Muscle of arm (tissue), 12 donors: ENCODE measurements around the gene OR2V2. TPM values are rescaled to one million over a fixed set of nuclear protein-coding genes. Genes with fewer than 3 reads are reported as not detected.
"Not testable (repeated sequence)": the region's sequence is repeated elsewhere in the genome, so short reads cannot be mapped to it uniquely, and the experiment has no call there.

ENCODE experiments used
- DNase-seq: peaks from one replicate; pipeline ENCODE4 v3.0.0-alpha.2; 2013
- polyA plus RNA-seq, 12 donors: library from polyadenylated mRNA; unstranded; fragments of 120-200 nt; gene quantifications; one replicate each; pipeline ENCODE4 v1.2.1, GENCODE V29; 2013; ENCODE audit not compliant: insufficient read length in 12 of 12

Gene OR2V2
- polyA plus RNA-seq, 12 donors: 0.04 to 0.07 TPM; not detected in 10

GRCh38 chr5:181114844-181115778, 32.3 kb upstream of the OR2V2 start:
- no peak for DNase-seq

GRCh38 chr5:181118369-181118768, 29.0 kb upstream of the OR2V2 start:
- DNase-seq: no peak

DNA sequence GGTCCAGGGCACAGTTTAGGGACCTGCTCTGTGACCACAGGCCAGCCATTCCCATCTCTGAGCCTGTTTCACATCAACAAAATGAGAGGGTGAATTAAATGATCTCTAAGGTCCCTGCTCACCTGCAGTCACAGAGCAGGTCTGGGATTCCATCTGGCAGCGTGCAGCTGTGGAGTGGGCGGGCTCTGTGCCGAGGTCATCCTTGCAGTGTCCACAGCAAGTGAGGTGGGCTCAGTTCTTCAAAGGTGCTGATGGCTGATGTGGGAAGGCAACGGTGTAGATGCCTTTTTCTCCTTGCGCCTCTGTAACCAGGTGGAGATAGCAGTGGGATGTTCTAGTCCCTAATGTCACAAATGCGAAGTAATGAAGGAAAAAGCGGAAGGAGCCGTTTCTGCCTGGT, 28.3 kb upstream of the OR2V2 start:
- no peak for DNase-seq

GRCh38 chr5:181120306-181120705, 27.1 kb upstream of the OR2V2 start:
- DNase-seq: no peak

GRCh38 chr5:181120761-181121160, 26.6 kb upstream of the OR2V2 start:
- DNase-seq: no peak

DNA sequence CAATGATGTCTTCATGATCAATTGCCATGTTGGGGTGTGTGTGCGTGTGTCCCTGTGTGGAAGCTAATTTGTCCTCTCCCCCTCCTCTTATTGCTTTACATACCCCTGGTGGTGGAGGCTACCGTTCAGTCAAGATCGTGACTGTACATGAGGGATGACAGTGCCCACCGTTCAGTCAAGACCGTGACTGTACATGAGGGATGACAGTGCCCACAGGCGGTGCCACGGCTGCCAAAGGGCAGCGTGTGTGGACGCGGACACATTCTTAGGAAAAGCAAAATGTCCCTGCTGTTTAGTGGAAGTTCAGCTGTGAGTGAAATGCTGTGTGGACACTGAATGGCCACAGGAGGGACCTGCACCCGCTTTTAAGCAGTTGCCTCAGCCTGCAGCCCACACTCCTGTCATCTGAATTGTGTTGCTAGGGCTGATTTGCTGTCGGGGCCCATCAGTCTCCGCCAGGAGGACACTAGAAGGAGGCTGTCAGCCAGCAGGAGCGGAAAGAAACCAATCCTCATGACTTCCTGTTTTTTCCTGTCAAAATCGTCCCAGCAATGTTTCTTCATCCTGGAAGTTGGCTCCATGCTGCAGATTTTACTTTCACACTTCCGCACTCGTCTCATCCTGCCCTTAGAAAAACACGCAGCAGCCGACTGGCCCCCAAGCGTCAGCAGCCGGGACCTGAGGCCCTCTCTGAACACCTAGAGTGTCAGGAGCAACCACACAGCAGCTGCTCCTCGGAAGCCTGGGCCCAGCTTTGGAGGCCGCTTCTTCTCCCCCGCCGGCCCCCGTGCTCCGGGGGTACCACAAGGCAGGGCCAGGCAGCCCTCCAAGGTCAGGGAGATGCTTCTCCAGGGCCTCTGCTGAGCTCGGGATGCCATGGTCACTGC, 25.5 kb upstream of the OR2V2 start:
- no peak for DNase-seq

DNA sequence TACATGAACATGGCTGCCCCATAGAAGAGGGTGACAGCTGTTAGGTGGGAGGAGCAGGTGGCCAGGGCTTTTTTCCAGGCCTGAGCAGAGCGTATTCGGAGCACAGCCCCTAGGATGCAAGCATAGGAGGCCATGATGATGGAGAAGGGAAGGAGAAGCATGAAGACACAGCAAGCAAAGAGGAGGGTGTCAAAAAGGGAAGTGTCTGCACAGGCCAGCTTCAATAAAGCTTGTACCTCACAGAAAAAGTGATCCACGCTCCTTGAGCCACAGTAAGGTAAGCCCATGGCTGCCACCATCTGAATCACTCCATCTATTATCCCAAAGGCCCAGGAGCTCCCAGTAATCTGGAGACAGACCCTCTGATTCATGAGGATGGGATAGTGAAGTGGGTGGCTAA, 22.9 kb upstream of the OR2V2 start:
- no peak for DNase-seq

GRCh38 chr5:181126841-181127240, 20.5 kb upstream of the OR2V2 start:
- no peak for DNase-seq

- DNase-seq: no peak
Measured at GRCh38 chr5:181127456-181127855, 19.9 kb upstream of the OR2V2 start.

DNA sequence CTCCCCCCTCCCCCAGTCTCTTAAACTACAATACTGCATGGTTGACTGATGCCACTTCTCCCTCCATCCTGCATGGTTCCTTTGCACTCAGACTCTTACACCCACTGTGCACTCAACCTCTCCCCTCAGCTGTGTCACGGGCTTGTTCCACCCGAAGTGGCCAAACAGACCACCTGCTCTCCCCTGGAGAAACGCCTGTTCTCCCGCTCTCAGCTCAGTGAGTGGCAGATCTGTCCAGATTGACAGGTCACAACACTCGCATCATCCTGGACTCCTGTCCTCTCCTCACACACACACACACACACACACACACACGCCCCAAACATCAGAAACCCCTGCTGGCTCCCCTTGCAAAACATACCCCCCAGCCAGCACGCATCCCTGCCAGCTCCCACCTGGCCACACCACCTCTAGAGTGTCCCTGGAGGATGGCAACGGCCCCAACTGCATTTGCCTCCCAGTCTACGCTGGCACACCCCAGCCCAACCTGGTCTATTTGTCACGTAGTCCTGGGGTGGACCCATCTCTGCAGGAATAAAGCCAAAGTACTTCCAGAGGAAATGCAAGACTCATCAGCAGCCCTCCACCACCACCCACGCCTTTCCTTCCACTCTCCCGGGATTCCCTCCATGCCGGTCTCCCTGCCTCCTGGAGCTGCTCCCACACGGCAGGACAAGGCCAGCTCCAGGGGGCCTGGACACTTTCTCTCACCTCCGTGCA, 19.3 kb upstream of the OR2V2 start:
- no peak for DNase-seq

DNA sequence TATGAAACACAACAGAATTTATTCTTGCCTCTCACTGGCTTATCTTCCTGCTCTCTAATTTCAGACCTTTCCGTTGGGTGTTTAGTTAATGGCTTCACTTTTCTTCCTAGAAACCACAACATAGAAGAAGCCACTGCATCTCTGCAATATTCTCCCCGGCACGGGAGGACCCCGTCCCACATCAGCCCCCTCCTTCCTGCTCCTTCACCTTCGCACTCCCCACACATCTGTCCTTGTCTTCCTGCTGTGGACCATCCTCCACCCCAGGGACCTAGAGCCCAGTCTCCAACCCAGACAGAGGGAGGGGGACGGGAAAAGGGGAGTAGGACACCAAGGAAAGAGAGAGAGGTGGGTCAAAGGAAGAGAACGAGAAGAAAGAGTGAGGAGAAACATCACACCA, 17.8 kb upstream of the OR2V2 start:
- no peak for DNase-seq

- DNase-seq: not testable (repeated sequence)
Measured at GRCh38 chr5:181130081-181130480, 17.3 kb upstream of the OR2V2 start.

GRCh38 chr5:181130832-181131496, 16.4 kb upstream of the OR2V2 start, which contains the start of gene OR2V1:
TSS of gene OR2V1 (minus strand) at chr5:181131169. CDS start at chr5:181125304, 5,865 bp downstream.
- DNase-seq: no peak

DNA sequence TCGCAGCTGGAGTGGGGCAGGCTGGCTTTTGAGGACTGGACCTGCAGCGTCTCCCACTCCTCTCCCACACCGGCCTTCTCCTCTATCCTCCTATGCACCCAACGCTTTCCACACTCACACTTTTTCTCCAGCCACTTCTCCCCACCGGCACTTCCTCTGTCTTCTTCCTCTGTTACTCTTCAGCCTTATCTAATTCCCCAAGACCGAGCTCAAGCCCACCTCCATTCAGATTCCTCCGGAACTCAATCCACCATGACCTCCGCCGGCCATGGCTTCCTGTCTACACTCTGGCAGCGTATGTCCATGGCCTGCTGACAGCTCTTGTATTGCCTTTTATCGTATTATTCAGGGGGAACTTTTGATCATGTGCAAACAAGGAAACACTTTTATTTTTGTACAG, 15.9 kb upstream of the OR2V2 start:
- no peak for DNase-seq

DNA sequence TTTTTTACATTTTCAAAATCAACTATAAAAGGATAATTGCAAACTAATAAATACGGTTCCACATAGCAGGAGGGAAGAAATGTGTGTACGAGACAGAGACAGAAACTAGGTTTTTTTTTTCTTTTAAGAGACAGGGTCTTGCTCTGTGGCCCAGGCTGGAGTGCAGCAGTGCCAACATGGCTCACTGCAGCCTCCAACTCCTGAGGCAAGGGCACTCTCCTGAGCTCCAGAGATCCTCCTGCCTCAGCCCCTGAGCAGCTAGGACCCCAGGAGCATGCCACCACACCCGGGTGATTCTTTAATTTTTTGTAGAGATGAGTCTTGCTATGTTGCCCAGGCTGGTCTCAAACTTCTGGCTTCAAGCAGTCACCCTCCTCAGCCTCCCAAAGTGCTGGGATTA, 14.3 kb upstream of the OR2V2 start:
- no peak for DNase-seq

DNA sequence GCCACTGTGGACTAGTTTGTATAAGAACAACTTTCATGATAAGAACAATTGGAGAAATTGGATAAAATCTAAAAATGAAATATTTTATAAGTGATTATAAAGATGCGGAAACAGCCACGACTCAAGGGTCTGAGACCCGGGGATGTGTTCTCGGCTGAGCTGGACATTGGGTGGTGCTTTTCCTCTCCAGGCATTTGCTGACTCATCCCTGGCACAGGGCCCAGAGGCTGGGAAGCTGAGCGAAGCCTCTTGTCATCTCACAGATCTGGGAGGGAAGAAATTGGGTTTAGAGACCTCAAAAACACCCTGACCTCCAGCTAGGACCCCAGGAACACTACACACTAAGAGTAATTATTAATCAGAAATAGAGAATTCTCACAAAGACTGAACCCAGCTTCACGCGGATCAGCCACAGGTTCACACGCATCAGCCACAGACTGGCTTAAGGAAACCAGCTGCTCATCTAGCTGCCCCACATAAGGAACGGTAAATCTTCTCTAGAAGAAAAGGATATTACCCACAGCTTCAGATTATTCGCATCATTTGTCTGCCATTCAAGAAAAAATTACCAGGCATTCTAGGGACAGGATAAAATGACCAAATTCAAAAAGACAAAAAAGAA, 13.7 kb upstream of the OR2V2 start:
- no peak for DNase-seq

DNA sequence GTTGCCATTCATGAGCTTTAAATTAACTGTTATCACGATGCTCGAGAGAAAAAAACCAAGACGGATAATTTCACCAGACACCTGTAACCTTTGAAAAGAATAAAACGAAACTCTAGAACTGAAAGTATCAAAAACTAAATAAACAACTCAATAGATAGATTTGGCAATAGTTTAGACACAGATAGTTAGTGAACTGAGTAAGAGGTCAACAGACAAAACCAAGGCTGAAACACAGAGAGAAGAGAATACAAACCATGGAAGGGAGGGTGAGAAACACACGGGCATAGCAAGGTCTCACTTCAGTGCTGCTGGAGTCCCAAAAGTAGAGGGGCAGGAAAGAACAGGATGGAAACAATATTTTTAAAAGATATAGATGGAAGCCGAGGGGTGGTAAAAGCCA, 13.1 kb upstream of the OR2V2 start:
- no peak for DNase-seq

GRCh38 chr5:181136361-181136955, 10.9 kb upstream of the OR2V2 start:
- no peak for DNase-seq

- no peak for DNase-seq
Measured at GRCh38 chr5:181138258-181138657, 9.1 kb upstream of the OR2V2 start.

- DNase-seq: no peak
Measured at GRCh38 chr5:181140766-181141165, 6.6 kb upstream of the OR2V2 start.

- DNase-seq: no peak
Measured at GRCh38 chr5:181142054-181142453, 5.3 kb upstream of the OR2V2 start.
